GM18909 (cell line): ENCODE data around the gene ZFHX2.
A peak's percentile ranks its signal among the peaks of the same experiment; 100 is the strongest.

ENCODE experiments used
- ATAC-seq: cut with Tn5 transposase; IDR thresholded peaks from one replicate; pipeline ENCODE4 v1.9.1; 2021; ENCODE audit warnings: mild to moderate bottlenecking; ENCODE audit not compliant: unreplicated experiment, poor library complexity

ZFHX2 gene

DNA sequence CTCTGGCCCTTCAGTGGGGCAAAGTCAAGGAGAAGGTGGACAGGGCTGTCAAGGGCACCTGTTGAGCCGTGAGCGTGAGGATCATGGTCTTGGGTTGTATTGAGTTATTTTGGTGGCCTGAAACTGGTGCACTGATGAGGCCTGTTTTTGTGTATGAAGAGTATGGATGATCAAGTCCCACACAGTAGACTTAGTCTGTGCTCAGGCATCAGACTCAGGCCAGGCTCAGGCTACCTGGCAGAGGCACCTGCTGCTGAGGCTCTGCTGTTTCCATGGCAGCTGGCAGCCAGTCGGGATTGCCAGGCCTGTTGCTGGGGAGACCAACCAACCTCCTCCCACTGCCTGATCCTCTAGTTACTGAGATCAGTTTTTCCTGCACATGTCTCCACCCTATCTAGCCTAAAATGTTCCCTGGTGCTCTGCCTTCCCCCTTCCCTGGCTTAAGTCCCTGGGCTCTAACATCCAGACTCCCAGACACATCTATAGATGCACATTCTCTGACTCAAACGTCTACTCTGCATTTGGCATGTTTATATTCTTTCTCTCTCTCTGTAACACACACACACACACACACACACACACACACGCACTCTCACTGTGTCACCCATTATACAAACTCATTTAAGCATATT, 21.9 kb upstream of the ZFHX2 start:
- no peak for ATAC-seq

DNA sequence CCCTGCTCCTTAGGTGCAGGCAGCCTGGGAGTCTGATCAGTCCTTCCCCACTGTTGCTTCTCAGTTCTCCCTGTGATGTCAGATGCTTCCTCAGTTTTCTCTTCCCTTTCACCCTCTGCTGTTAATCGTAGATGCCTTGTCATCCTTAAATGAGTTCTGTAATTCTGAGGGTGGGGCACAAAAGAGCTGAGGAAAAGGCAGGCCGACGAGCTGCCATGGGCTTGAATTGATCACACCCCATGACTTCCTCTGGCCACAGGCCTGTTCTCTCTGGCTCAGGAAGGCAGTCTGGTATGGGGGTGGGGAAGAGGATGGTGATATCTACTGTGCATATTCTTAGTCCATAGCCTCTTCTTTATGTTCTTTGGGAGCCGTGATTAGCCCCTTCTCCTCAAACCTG, 21.3 kb upstream of the ZFHX2 start:
- no peak for ATAC-seq

DNA sequence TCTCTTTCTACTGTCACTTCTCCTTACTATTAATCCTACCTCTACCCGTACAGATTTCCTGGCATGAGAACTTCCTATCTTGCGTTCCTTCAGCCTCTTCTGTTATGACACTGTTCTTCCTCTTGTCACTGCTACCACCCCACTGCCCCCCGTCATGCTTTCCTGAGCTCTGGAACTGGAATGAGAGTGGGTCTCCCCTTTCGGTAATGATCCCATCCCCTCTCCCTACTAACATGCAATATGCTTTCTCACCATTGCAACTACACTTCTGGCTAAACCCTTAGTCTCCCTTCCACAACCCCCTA, 20.9 kb upstream of the ZFHX2 start:
- ATAC-seq: no peak

DNA sequence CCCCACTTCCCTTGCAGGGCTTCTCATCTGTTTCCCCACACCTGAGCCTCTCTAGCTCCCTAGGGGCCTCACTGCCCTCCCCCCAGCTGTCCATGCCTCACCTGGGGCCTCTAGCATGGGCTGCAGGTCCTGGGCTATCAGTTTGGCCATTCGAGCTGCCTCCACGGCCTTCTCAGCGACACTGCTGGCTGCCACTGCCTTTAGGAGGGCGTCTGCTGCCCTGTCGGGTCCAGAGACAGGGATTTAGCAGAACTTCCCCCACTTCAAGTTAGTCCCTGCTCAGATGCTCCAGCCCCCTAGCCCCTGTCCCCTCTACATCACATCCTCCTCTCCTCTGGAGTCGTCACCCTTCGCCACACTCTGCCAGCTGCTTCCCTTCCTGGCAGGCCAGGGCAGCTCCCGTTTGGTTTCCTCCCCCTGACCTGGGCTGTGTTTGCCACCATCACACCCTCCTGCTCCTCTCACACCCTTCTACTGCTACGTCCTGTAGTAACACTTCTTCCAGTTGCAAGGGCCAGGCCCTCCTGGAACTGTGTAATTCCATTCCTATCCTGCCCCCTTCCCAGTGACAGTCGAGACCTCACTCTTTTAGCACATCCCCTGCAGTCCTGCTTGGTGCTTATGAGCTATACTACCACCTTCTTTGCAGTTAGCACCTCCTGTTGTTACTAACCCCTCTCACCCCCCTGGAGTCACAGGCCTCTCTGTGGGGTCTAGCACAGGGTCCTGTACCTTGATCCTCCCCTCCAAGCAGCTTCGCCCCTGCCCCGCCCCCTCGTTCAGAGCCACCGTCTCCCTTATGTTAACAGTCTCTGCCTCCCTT, 20.3 kb upstream of the ZFHX2 start:
- ATAC-seq: no peak

DNA sequence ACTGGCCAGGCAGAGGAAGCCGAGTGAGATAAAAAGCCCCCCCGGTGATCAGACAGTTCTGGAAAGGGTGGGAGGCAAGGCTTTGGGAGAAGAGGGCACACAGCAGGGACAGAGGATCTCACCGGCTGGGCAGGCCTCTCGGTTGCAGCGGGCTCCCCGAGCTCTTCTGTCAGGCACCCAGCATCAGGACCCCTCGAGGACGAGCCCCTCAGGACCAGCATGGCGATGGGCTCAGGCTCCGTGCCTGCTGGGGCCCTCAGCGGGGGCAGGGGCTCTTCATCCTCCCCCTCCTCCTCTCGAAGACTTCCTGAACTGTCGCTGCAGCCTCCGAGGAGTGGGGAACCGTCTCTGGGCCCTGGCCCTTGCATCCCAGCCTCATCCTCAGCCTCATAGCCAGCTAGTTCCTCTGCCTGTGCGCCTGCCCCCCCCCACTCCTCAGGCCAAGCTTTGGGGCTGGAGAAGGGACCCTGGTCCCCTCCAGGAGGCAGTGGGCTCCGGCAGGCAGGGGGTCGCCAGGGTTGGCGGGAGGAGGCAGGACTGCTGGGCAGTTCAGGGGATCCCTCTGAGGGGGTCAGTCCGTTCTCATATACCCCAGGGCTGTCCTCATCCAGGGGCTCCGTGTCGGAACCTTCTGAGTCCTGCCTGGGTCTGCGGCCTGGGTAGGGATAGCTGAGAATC, 19.4 kb upstream of the ZFHX2 start:
- ATAC-seq: no peak

DNA sequence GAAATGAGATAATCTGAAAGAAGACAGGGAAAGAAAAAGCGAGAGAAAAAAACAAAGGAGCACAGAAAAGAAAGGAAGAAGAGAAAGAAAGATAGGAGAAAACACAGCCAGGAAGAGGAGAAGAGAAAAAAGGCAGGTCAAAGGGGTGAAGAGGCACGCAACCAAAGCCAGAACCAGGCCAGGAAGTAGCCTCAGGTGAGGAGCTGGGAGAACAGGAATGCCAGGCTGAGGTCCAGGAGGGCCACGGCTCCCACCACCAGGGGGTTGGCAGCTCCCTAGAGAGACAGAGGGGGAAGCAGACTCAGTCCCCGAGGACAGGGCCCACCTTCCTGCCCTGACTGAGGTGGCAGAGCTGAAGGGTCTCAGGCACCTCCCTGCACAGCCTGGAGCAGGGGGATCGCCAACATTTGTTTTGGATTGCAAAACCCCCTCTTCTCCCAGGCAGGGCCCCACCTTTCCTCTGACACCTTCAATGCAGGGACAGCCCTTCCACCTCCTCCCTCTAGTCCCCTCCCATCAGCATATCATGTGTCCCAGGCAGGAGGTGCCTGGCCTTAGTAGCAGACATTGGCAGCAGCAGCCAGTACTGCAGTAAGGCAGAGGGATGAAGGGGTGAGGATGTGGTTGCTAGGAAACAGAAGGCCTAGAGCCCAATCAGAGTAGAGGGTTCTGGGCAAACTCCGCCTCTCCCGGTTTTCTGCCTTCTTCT, 18.0 kb upstream of the ZFHX2 start:
- no peak for ATAC-seq

DNA sequence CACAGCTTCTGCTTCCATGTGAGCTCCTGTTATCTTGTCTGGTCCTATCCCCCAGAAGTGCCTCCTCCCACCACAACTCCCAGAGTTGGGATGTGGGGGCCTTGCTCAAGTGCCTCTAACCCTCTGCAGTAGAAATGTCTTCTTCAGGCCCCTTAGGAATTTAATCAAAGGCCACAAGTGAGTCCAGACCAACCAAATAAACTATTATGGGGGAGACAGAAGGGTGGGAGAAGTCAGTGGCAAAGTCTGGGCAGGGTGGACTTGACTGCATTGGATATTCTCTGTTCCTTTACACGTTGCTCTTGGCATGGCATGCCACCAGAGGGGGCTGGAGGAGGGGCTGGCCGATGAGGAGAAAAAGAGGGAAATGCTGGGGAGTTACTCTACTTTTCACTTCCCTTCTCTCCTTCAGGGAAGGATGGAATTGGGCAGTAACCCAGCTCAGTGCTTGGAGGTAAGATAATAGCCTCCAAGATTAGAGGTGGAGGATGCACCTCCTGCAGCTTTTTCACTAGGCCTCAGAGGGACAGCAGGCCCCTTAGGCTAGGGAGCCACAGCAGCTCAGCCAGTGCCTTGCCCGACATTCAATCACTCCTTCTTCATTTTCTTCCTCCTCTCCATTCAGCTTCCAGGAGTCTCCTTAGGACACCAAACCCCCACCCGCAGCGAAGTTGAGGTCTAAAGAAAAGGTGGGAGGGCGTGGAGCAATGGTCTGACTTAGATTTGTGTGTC, 17.2 kb upstream of the ZFHX2 start:
- no peak for ATAC-seq

DNA sequence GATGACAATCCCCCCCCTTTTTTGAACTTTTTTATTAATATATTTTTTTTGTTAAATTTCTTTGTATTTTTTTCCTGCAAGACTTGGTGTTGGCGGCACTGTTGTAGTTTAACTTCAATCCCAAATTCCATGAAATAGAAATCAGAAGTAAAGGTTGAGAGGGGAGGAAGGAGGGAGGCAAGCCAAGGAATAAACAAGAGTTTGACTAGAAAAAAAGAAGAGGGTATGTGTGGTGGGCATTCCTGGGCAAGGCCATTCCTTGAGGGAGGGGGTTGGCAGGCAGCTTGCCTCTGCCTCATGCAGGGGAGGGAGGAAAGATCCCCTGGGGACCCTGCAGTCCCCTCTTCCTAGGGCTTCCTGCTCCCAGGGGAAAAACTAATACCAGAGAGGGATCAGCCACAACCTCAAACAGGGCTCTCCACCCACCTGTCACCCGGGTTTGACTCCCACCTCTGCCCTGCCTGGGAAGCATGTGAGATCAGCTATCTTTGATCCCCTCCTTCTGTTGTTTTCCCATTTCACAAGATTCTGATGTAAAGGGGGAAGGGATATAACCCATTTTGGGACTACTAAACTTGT, 16.5 kb upstream of the ZFHX2 start:
- no peak for ATAC-seq

DNA sequence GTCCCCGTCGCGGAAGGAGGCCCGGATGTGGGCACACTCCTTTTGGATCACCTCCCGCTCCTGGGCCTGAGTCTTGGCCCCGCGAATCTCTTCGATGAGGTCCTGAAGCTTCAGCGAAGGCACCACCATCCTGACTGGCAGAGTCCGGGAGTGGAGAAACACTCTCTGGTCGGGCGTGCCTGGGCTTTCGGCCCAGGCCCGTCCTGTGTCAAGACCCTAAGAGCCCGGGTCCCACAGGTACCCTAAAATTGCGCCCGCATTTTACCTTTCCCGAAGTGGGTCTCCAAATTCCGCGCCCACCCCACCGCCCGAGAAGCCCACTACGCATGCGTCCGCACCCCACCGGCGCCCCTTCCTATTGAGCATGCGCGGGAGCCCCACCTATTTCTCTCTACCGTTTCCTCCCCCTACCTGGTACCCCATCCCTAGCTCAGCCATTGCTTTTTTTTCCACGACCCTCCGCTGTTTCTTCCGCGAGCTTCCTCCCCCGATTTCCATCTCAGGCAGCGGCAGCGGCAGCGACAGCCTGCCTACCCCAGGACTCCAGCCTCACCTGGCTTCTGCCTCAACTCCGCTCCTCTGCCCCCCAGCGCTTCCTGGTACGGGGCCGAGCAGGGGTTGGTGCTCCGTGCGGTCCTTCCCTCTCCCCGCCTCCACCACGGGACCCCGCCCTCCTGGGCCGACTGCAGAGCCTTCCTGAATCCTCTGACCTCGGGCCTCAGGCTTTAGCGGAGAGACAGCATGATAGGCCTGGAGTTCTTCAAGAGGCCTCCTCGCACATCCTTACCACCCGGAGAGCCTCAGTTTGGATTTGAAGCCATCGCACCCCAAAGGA, 15.8 kb upstream of the ZFHX2 start, which contains the start of gene AP1G2:
Gene AP1G2 (minus strand): TSS at position 606 of the 835 bp plus-strand sequence. CDS start 477 bp downstream, at position 129.
- peak; percentile 90 for ATAC-seq

DNA sequence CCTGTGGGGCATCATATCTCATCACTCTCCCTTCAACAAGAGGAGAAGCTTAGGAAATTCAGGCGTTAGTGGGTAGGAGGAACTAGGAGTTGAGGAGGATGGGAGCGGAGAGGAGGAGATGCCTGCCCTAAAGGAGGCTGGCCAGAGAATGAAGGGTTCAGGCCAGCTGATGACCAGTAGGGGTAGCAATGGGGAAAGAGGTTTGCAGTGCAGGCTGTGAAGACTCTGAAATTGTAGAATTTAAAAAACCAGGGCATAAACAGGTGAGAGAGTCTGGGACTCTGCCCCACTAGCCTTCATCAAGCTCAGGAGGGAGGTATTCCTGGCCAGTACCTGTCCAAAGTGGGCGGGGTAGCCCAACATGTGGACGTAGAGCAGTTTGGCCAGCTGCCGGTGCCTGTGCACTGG, 15.2 kb upstream of the ZFHX2 start:
- peak; percentile 8 for ATAC-seq

DNA sequence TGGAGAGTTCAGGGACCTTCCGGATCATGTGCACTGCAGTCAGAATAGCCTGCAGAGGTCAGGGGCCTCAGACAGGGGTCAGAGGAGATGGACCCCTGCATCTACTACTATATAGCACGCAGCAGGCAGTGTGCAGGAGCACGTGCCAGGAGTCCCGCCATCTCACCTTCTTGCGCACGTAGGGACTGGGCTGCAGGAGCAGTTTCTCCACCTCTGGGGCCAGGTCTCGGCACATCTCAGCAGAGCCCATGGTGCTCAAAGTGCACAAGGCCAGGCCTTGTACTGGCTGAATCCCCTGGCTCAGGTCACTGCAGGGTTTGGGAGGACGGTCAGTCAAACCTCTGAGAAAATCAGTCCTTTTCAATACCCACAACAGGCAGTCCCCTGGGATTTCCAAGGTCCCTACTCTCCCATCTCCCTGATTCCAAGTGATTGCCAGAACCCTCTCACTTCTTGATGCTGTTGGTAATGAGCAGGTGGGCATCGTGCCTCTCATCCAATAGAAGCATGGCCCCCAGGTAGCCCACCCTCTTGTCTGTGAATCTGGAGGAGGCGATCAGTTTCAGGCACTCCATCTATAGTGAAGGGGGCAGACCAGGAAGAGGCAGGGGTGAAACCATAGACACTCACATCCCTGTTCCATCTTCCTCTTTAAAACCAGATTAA, 14.7 kb upstream of the ZFHX2 start:
- no peak for ATAC-seq

DNA sequence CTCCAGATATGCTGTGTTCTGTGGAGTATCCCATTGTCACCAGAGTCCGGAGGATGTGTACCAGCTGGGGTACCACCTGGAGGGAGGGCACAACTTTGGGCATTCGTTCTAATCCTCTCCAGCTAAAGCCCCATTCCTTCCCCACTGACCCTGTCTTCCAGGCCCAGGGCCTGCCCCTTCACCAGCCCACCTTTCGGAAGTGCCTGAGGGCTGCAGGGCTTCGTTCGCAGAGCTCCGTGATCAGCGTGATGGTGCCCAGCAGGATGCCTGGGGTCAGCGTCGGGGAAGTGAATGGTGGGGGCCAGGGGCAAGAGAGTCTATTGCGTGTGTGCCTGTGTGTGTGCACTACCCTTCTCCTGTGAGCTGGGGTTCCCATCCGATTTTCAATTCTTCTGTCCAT, 14.1 kb upstream of the ZFHX2 start:
- ATAC-seq: no peak

DNA sequence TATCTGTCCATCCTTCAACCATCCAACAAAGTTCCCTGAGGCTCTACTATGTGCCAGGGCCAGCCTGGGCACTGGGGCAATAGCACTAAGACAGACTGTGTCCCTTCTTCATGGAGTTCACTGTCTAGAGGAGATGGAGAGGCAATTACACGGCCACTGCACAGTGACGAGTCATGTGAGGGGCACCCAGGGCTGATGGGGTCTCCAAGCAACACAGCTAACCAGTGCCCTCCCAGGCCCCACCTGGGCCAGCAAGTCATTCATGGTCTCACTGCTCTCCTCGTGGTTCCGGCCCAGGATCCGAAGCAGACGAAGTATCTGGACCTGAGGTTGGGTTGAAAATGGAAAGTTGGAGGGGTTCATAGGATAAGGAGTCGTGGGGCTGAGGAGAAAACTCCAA, 13.3 kb upstream of the ZFHX2 start:
- no peak for ATAC-seq

DNA sequence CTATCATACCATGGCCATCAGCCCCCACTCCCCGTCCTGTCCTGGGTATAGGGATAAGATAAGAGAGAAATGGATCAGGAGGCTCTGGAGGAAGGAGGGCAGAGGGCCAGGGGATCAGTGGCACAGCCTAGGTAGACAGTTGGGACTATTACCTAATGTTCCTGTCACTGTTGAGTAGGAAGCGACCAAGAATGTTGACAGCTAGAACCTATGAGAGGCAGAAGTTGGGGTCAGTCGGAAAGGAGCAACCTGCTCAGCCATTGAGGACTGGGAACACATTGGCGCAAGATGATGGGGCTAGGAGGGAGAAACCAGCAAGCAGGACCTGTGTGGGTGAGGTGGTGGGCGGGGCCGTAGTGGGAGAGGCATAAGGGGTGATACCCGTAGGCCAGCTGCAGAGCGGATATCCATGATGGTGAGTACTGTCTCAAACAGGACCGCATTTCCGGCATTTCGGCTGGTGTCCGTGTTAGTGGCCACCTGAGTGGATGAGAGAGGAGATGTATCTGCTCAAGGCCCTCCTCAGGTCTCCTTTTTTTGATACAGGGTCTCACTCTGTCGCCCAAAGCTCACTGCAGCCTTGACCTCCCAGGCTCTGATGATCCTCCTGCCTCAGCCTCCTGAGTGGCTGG, 12.7 kb upstream of the ZFHX2 start:
- no peak for ATAC-seq

DNA sequence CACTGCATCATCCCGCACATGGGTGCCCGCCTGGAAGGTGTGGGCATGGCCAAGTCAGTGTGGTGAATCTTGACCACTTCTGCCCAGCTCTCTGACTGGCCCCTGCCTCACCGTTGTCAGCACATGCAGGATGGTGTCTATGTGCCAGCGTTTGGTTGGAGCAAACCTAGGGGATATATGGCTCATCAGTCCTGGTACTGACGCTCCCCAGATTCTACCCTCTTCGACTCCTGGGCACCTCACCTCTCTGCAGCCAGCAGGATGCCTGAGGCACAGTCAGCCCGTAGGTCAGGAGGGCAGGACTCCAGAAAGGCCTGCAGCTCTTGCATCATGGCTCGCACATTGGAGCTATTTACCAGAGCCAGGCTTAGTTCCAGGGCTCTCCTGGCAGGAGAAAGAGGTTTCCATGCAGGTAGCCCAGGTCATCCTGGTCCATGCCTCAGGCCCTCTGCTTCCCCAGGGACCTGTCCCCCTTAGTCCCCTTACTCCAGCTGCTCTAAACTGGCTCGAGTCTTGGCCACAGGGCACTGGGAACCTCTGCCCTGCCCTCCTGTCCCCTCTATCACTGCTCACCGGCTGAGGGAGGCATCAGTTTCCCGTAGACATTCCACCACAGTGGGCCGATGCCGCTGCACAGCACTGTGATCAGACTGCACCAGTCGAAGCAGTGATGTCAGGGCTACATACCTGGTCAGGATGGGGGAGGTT, 12.1 kb upstream of the ZFHX2 start:
- ATAC-seq: no peak

DNA sequence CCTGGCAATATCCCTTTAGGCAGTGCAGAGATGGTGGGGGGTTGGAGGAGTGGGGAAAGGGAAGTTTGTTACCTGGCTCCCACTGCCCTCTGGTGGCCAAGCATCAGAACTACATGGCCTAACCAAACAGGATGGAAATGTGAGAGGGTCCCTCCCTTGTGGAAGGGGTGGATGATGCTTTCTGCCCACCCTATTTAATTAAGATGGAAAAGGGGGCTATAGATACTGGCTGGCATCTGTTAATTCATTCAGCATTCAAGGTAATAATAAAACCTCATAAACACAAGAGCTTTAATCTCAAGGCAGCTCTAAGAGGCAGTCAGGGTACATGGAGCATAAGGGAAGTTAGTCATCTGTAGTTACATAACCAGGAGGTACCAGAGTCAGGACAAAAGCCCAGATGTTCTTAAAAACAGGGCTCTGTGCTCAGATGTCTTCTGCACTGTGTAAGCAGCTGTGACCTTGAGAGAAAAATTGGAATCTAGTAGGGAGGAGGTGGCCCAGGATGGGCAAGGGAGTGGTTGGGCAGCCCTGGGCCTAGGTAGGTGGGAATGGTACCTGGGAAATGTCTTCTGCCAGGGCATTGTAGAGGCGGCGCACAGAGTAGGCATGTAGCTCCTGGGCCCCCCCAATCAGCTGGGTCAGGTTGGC, 11.4 kb upstream of the ZFHX2 start:
- no peak for ATAC-seq
